K562 (cell line): Measurements from ENCODE around the gene AGMO. TPM values are rescaled to one million over a fixed set of nuclear protein-coding genes. Genes with fewer than 3 reads are reported as not detected.

Experiments used
- ATAC-seq: fragments of 200-7000 bp; cut with Tn5 transposase; 3 replicates; pipeline ENCODE4 v1.9.1; 2020; ENCODE audit warnings: moderate library complexity
- BruUV-seq: library from RNA; stranded (reverse); fragments of 400-500 nt; replicated peaks from 2 replicates; lab custom pipeline; 2021; lab: Mats Ljungman, UMichigan
- CTCF ChIA-PET: fragments of 300-600 bp; formaldehyde crosslinking; extraction: SDS; loops from one replicate; lab custom pipeline; 2021; ENCODE audit warnings: low intra/inter-chr PET ratio; lab: Yijun Ruan, JAX
- POLR2A ChIA-PET: fragments of 300-600, 350-650 bp; sonication (Branson Sonifier 250); formaldehyde crosslinking; extraction: SDS; loops from one replicate; lab custom pipeline; 2021; ENCODE audit warnings: antibody characterized with exemption, inconsistent platforms; lab: Yijun Ruan, JAX
- DNase-seq, 4 experiments: peaks; one replicate each; pipeline versions ENCODE4 v3.0.0 to v3.0.0-alpha.2; 2011 to 2018; ENCODE audit warnings: low spot score in 3 of 4, mixed read lengths in 3 of 4; ENCODE audit errors: extremely low read depth in 1 of 4
- FAIRE-seq: peaks from 2 replicates; lab custom pipeline; 2011; peaks lifted over from hg19 to GRCh38; lab: Jason Lieb, UNC
- H2AFZ ChIP-seq: 2 replicates; pipeline ENCODE4 v1.6.0; 2011; ENCODE audit warnings: low read depth, low read length, control low read depth, inconsistent platforms
- H3K27ac ChIP-seq: fragments of 200-600 bp; 3 replicates; pipeline ENCODE4 v1.8.0; 2011; ENCODE audit warnings: low read depth, mild to moderate bottlenecking, control low read depth, inconsistent platforms, low read length, moderate library complexity, mixed read lengths; ENCODE audit errors: extremely low read depth
- H3K27me3 ChIP-seq, 2 experiments: fragments of 300-600 bp in 1 of 2; 2 replicates in 1 of 2; 3 replicates in 1 of 2; pipeline versions ENCODE4 v1.6.0 to v1.8.0; 2011; ENCODE audit warnings: inconsistent platforms in 2 of 2, low read length in 2 of 2, mild to moderate bottlenecking in 1 of 2, mixed read lengths in 1 of 2, moderate library complexity in 1 of 2; ENCODE audit not compliant: control insufficient read depth in 2 of 2, insufficient read depth in 2 of 2
- H3K36me3 ChIP-seq: fragments of 300-600 bp; 3 replicates; pipeline ENCODE4 v1.8.0; 2011; ENCODE audit warnings: mild to moderate bottlenecking, low read length, inconsistent platforms; ENCODE audit not compliant: control insufficient read depth, insufficient read depth
- H3K4me1 ChIP-seq, 2 experiments: fragments of 200-600 bp in 1 of 2; replicated peaks in 1 of 2; 2 replicates in 1 of 2; 3 replicates in 1 of 2; pipeline versions ENCODE4 v1.5.1 to v1.8.0; 2011; ENCODE audit warnings: inconsistent platforms in 2 of 2, low read length in 2 of 2, mild to moderate bottlenecking in 1 of 2, mixed read lengths in 1 of 2, moderate library complexity in 1 of 2; ENCODE audit not compliant: control insufficient read depth in 2 of 2, insufficient read depth in 2 of 2
- H3K4me2 ChIP-seq: 2 replicates; pipeline ENCODE4 v1.6.1; 2011; ENCODE audit warnings: low read length, control low read depth, inconsistent platforms, mixed read lengths; ENCODE audit not compliant: insufficient read depth
- H3K4me3 ChIP-seq: fragments of 200-600 bp; sonication (generic), shearing (Covaris generic); 2 replicates; pipeline ENCODE4 v1.5.1; 2016; ENCODE audit warnings: control low read depth, inconsistent platforms
- H3K79me2 ChIP-seq: fragments of 200-600 bp; 3 replicates; pipeline ENCODE4 v1.8.0; 2011; ENCODE audit warnings: low read length, inconsistent platforms; ENCODE audit not compliant: control insufficient read depth, insufficient read depth
- H3K9ac ChIP-seq, 2 experiments: 2 replicates each; pipeline versions ENCODE4 v1.6.0 to v1.6.1; 2011; ENCODE audit warnings: low read depth in 2 of 2, low read length in 2 of 2, control low read depth in 1 of 2, inconsistent platforms in 1 of 2, mild to moderate bottlenecking in 1 of 2, mixed read lengths in 1 of 2; ENCODE audit not compliant: insufficient read depth in 1 of 2
- H3K9me1 ChIP-seq: one replicate; pipeline ENCODE4 v1.6.0; 2011; ENCODE audit warnings: inconsistent platforms, mild to moderate bottlenecking, low read length, moderate library complexity; ENCODE audit not compliant: control insufficient read depth, insufficient read depth
- H3K9me3 ChIP-seq: replicated peaks from 2 replicates; pipeline ENCODE4 v1.5.1; 2011; ENCODE audit warnings: low read depth, low read length, inconsistent platforms; ENCODE audit not compliant: control insufficient read depth, insufficient read depth
- H4K20me1 ChIP-seq: replicated peaks from 2 replicates; pipeline ENCODE4 v1.6.1; 2011; ENCODE audit warnings: low read length, inconsistent platforms, mixed read lengths; ENCODE audit not compliant: control insufficient read depth, insufficient read depth
- BRD4 ChIP-seq: fragments of 200-600 bp; sonication (generic); IDR thresholded peaks from 2 replicates; pipeline ENCODE4 v1.6.1; 2017; ENCODE audit warnings: inconsistent platforms
- FOSL1 ChIP-seq: fragments of 200-800 bp; sonication (Bioruptor generic); conservative IDR thresholded peaks from 2 replicates; pipeline ENCODE4 v1.6.1; 2016; ENCODE audit warnings: missing genetic modification characterization, missing compliant biosample characterization
- GTF2B ChIP-seq: IDR thresholded peaks from 2 replicates; pipeline ENCODE4 v1.6.1; 2011; ENCODE audit not compliant: insufficient read length; ENCODE audit errors: extremely low read depth
- RERE ChIP-seq: sonication (generic); formaldehyde crosslinking; IDR thresholded peaks from 2 replicates; pipeline ENCODE4 v1.8.0; 2023; ENCODE audit warnings: missing genetic modification reagents, mild to moderate bottlenecking, borderline replicate concordance
- SP2 ChIP-seq: IDR thresholded peaks from 2 replicates; pipeline ENCODE4 v1.6.1; 2011; ENCODE audit warnings: mild to moderate bottlenecking, low read depth, low read length, moderate library complexity; ENCODE audit not compliant: poor library complexity, severe bottlenecking; ENCODE audit errors: extremely low read depth
- ZHX1 ChIP-seq: fragments of 150-350 bp; conservative IDR thresholded peaks from 2 replicates; pipeline ENCODE4 v1.6.1; 2014; ENCODE audit warnings: low read length
- WGBS: fragments of 100-300 bp; shearing (Covaris generic); methylation state at CpG from one replicate; pipeline ENCODE4 v1.1.6; 2016; ENCODE audit warnings: low coverage, mixed read lengths; ENCODE audit not compliant: insufficient coverage; ENCODE audit errors: missing lambda C conversion rate; 5-methylcytosine and 5-hydroxymethylcytosine counted together
- in situ Hi-C: fragments of 300-500 bp; cut with MboI; formaldehyde crosslinking; loops from 4 replicates; pipeline ENCODE4 v1.15.0; 2018; ENCODE audit warnings: inconsistent platforms, mixed read lengths
- intact Hi-C: fragments of 100-400 bp; cut with micrococcal nuclease; formaldehyde crosslinking; loops from 2 replicates; pipeline ENCODE4 v1.14.2; 2022
- polyA plus RNA-seq, 8 experiments: library from polyadenylated mRNA; depleted of rRNA in 4 of 8; stranded (reverse) in 5 of 8; unstranded in 3 of 8; fragments of >200 nt; fragmentation: Nextera tagmentation in 2 of 8; fragmentation: Illumina TruSeq in 1 of 8; extraction: Ambion mirVana in 2 of 8; extraction: Trizol in 1 of 8; gene quantifications; 2 replicates each; pipeline versions ENCODE4 v1.2.1 to v1.2.3, GENCODE V29; 2011 to 2014; ENCODE audit warnings: inconsistent platforms in 1 of 8, missing spikeins in 1 of 8
- total RNA-seq, 7 experiments: library from RNA; depleted of rRNA in 6 of 7; stranded (reverse); fragments of >200 nt in 6 of 7; fragmentation: Illumina TruSeq in 2 of 7; extraction: Trizol in 2 of 7; gene quantifications; 2 replicates each; pipeline versions ENCODE4 v1.2.1 to v1.2.3, GENCODE V29; 2011 to 2021; ENCODE audit warnings: low replicate concordance in 1 of 7

AGMO gene
- total and polyA plus RNA-seq, 9 of the 15 experiments (the other 6 are each of a cell fraction or from before 2014, with no cell fraction given) = 0.30 to 1.4 (median 0.69) TPM; not detected in 1

- no peak overlapping the region for H3K9ac ChIP-seq
- no peaks in the 10 kb centered on the region for H3K36me3 ChIP-seq
- ATAC-seq (no peak), FAIRE-seq (no peak), DNase-seq (no peak)
- no peak overlapping the region for H2AFZ ChIP-seq
- H3K27ac ChIP-seq = no peak overlapping the region
- 0% methylated on average over 1 of the region's 1 CpG for WGBS
- in situ Hi-C loops (no loop called here), intact Hi-C loops (no loop called here)
- H3K79me2 ChIP-seq = no peaks in the 10 kb centered on the region
- H3K27me3 ChIP-seq = no peaks in the 10 kb centered on the region
- H3K9me3 ChIP-seq = no peaks in the 10 kb centered on the region; the same call in 1 of the 2 replicates
- POLR2A ChIA-PET = no interaction called here
- no peaks in the 10 kb centered on the region for H3K9me1 ChIP-seq
- BruUV-seq = no TSS peak
- H3K4me2 ChIP-seq = no peak overlapping the region
- H3K4me3 ChIP-seq = no peak overlapping the region
- no peaks in the 10 kb centered on the region for H3K4me1 ChIP-seq
- no peaks in the 10 kb centered on the region for H4K20me1 ChIP-seq
- CTCF ChIA-PET = no interaction called here
- no peak for TF ChIP-seq SP2
- TF ChIP-seq GTF2B = no peak
- no peak for TF ChIP-seq BRD4
- no peak for TF ChIP-seq ZHX1
- no peak for TF ChIP-seq RERE
- no peak for TF ChIP-seq FOSL1 (tag)
These were observed 193.2 kb downstream of the AGMO start for GRCh38 chr7:15368653-15369052.
